GM15510 (cell line): ENCODE data around the gene MYO10.

Experiments used
- POLR2A ChIP-seq: IDR thresholded peaks from 3 replicates; pipeline ENCODE4 v1.6.1; 2011; ENCODE audit warnings: borderline replicate concordance; ENCODE audit not compliant: insufficient read length; ENCODE audit errors: extremely low read depth

The MYO10 gene

GRCh38 chr5:16668194-16668593 is 267.9 kb downstream of the MYO10 start:
- no peak for TF ChIP-seq POLR2A

GRCh38 chr5:16666883-16667398 is 269.1 kb downstream of the MYO10 start:
- TF ChIP-seq POLR2A, result no peak

GRCh38 chr5:16666130-16666882 is 269.8 kb downstream of the MYO10 start:
- no peak for TF ChIP-seq POLR2A

- no peak for TF ChIP-seq POLR2A
Measured at GRCh38 chr5:16665601-16666000, 270.5 kb downstream of the MYO10 start.

GRCh38 chr5:16664368-16664767 is 271.7 kb downstream of the MYO10 start:
- no peak for TF ChIP-seq POLR2A

- TF ChIP-seq POLR2A, result no peak
Measured at GRCh38 chr5:16663840-16664239, 272.2 kb downstream of the MYO10 start.

- TF ChIP-seq POLR2A, result no peak
Measured at GRCh38 chr5:16661713-16662112, 274.4 kb downstream of the MYO10 start.

GRCh38 chr5:16660982-16661381 is 275.1 kb downstream of the MYO10 start:
- no peak for TF ChIP-seq POLR2A

GRCh38 chr5:16659536-16659935 is 276.6 kb downstream of the MYO10 start:
- TF ChIP-seq POLR2A, result no peak

- no peak for TF ChIP-seq POLR2A
Measured at GRCh38 chr5:16656561-16657191, 279.4 kb downstream of the MYO10 start.

GRCh38 chr5:16654647-16655334 is 281.3 kb downstream of the MYO10 start:
- no peak for TF ChIP-seq POLR2A

GRCh38 chr5:16644301-16644889 is 291.7 kb downstream of the MYO10 start:
- no peak for TF ChIP-seq POLR2A

GRCh38 chr5:16642867-16643266 is 293.2 kb downstream of the MYO10 start:
- no peak for TF ChIP-seq POLR2A

- no peak for TF ChIP-seq POLR2A
Measured at GRCh38 chr5:16639206-16639605, 296.9 kb downstream of the MYO10 start.

GRCh38 chr5:16628376-16628775 is 307.7 kb downstream of the MYO10 start:
- no peak for TF ChIP-seq POLR2A
